HepG2 (cell line): ENCODE measurements around the gene PPP1R1B. TPM values are rescaled to one million over a fixed set of nuclear protein-coding genes. Genes with fewer than 3 reads are reported as not detected.
A peak's percentile ranks its signal among the peaks of the same experiment; 100 is the strongest.

ENCODE experiments used
- ATRX ChIP-seq: sonication (generic); formaldehyde crosslinking; IDR thresholded peaks from 2 replicates; pipeline ENCODE4 v1.4.0; 2020; ENCODE audit warnings: missing genetic modification reagents, borderline replicate concordance
- ESRRA ChIP-seq: sonication (generic); formaldehyde crosslinking; IDR thresholded peaks from 2 replicates; pipeline ENCODE4 v1.5.1; 2020; ENCODE audit warnings: mild to moderate bottlenecking, low read depth, missing genetic modification reagents
- HDAC2 ChIP-seq: sonication (generic); formaldehyde crosslinking; IDR thresholded peaks from 2 replicates; pipeline ENCODE4 v1.4.0; 2020; ENCODE audit warnings: missing genetic modification reagents
- HOXA9 ChIP-seq: sonication (generic); formaldehyde crosslinking; IDR thresholded peaks from 2 replicates; pipeline ENCODE4 v1.8.1; 2022; ENCODE audit warnings: missing genetic modification reagents, mild to moderate bottlenecking, moderate library complexity, borderline replicate concordance
- KLF11 ChIP-seq: IDR thresholded peaks from 2 replicates; pipeline ENCODE4 v1.6.1; 2016; ENCODE audit warnings: missing compliant biosample characterization
- NFATC3 ChIP-seq: sonication (generic); formaldehyde crosslinking; IDR thresholded peaks from 2 replicates; pipeline ENCODE4 v1.5.1; 2020; ENCODE audit warnings: mild to moderate bottlenecking, missing genetic modification reagents
- NFIC ChIP-seq: IDR thresholded peaks from 2 replicates; pipeline ENCODE4 v1.6.1; 2012; ENCODE audit warnings: mild to moderate bottlenecking, low read length, inconsistent platforms
- NR2F2 ChIP-seq: IDR thresholded peaks from 2 replicates; pipeline ENCODE4 v1.6.1; 2012; ENCODE audit warnings: low read depth, inconsistent platforms, borderline replicate concordance
- PAF1 ChIP-seq: IDR thresholded peaks from 2 replicates; pipeline ENCODE4 v1.6.1; 2016; ENCODE audit warnings: missing genetic modification reagents, missing compliant biosample characterization
- SALL2 ChIP-seq: sonication (generic); formaldehyde crosslinking; IDR thresholded peaks from 2 replicates; pipeline ENCODE4 v1.8.1; 2023; ENCODE audit warnings: mild to moderate bottlenecking, missing genetic modification reagents, inconsistent platforms
- SP140L ChIP-seq: sonication (generic); formaldehyde crosslinking; IDR thresholded peaks from 2 replicates; pipeline ENCODE4 v1.4.0; 2020; ENCODE audit warnings: missing genetic modification reagents, borderline replicate concordance
- SRSF9 ChIP-seq: fragments of 200-400 bp; formaldehyde crosslinking; IDR thresholded peaks from 2 replicates; pipeline ENCODE4 v1.6.1; 2018; ENCODE audit warnings: borderline replicate concordance, mild to moderate bottlenecking, low read depth, low read length; ENCODE audit not compliant: insufficient read depth, poor library complexity, severe bottlenecking
- SYNCRIP ChIP-seq: fragments of 200-400 bp; formaldehyde crosslinking; IDR thresholded peaks from 2 replicates; pipeline ENCODE4 v1.6.1; 2018; ENCODE audit warnings: mild to moderate bottlenecking, low read depth, low read length; ENCODE audit not compliant: insufficient read depth
- TCF7 ChIP-seq: sonication (generic); IDR thresholded peaks from 2 replicates; pipeline ENCODE4 v1.6.1; 2016; ENCODE audit warnings: antibody characterized with exemption, low read depth
- U2AF1 ChIP-seq: fragments of 200-400 bp; formaldehyde crosslinking; optimal IDR thresholded peaks from 2 replicates; pipeline ENCODE3; 2017; ENCODE audit warnings: mild to moderate bottlenecking, low read depth, low read length
- ZNF121 ChIP-seq: sonication (generic); formaldehyde crosslinking; IDR thresholded peaks from 2 replicates; pipeline ENCODE4 v1.5.0; 2020; ENCODE audit warnings: mild to moderate bottlenecking, missing genetic modification reagents
- ZNF138 ChIP-seq: sonication (generic); formaldehyde crosslinking; IDR thresholded peaks from 2 replicates; pipeline ENCODE4 v1.5.0; 2020; ENCODE audit warnings: mild to moderate bottlenecking, low read depth, missing genetic modification reagents
- ZNF160 ChIP-seq: sonication (generic); formaldehyde crosslinking; IDR thresholded peaks from 2 replicates; pipeline ENCODE4 v1.8.0; 2022; ENCODE audit warnings: mild to moderate bottlenecking, inconsistent platforms, missing genetic modification reagents
- ZNF296 ChIP-seq: sonication (generic); formaldehyde crosslinking; conservative IDR thresholded peaks from 2 replicates; pipeline ENCODE4 v1.5.0; 2020; ENCODE audit warnings: mild to moderate bottlenecking, missing genetic modification reagents
- ZNF335 ChIP-seq: sonication (generic); formaldehyde crosslinking; IDR thresholded peaks from 2 replicates; pipeline ENCODE4 v1.4.0; 2020; ENCODE audit warnings: missing genetic modification reagents
- ZNF432 ChIP-seq: sonication (generic); formaldehyde crosslinking; IDR thresholded peaks from 2 replicates; pipeline ENCODE4 v1.5.0; 2020; ENCODE audit warnings: missing genetic modification reagents, mild to moderate bottlenecking, borderline replicate concordance
- ZNF546 ChIP-seq: sonication (generic); formaldehyde crosslinking; conservative IDR thresholded peaks from 2 replicates; pipeline ENCODE4 v1.8.1; 2023; ENCODE audit warnings: mild to moderate bottlenecking, missing genetic modification reagents
- ZNF564 ChIP-seq: sonication (generic); formaldehyde crosslinking; IDR thresholded peaks from 2 replicates; pipeline ENCODE4 v1.8.1; 2023; ENCODE audit warnings: mild to moderate bottlenecking, missing genetic modification reagents
- ZNF607 ChIP-seq: sonication (generic); formaldehyde crosslinking; IDR thresholded peaks from 2 replicates; pipeline ENCODE4 v1.5.1; 2020; ENCODE audit warnings: missing genetic modification reagents, mild to moderate bottlenecking, borderline replicate concordance
- ZNF616 ChIP-seq: sonication (generic); formaldehyde crosslinking; IDR thresholded peaks from 2 replicates; pipeline ENCODE4 v1.5.0; 2020; ENCODE audit warnings: low read depth, mild to moderate bottlenecking, missing genetic modification reagents
- polyA plus RNA-seq, 8 experiments: library from polyadenylated mRNA; depleted of rRNA in 3 of 8; stranded (reverse) in 7 of 8; unstranded in 1 of 8; fragments of >200 nt; fragmentation: Illumina TruSeq in 4 of 8; extraction: Trizol in 4 of 8; gene quantifications; 2 replicates each; pipeline versions ENCODE4 v1.2.1 to v1.2.3, GENCODE V29; 2011 to 2016; ENCODE audit warnings: low read depth in 4 of 8, missing spikeins in 1 of 8, mixed read lengths in 1 of 8; ENCODE audit not compliant: insufficient read depth in 1 of 8
- total RNA-seq, 5 experiments: library from RNA; depleted of rRNA; stranded (reverse); fragments of >200 nt; fragmentation: Illumina TruSeq; extraction: Trizol; gene quantifications; 2 replicates each; pipeline ENCODE4 v1.2.3, GENCODE V29; 2016; ENCODE audit warnings: low read depth in 1 of 5
- TF ChIP-seq, protein P1 (sequence below): sonication (generic); formaldehyde crosslinking; IDR thresholded peaks from 2 replicates; pipeline ENCODE4 v1.5.1; 2020; ENCODE audit warnings: mild to moderate bottlenecking, moderate library complexity, missing genetic modification reagents
- TF ChIP-seq, protein P2 (sequence below): IDR thresholded peaks from 2 replicates; pipeline ENCODE4 v1.6.1; 2016; ENCODE audit warnings: mild to moderate bottlenecking, missing biosample characterization, missing genetic modification reagents
- TF ChIP-seq, protein P3 (sequence below): IDR thresholded peaks from 2 replicates; pipeline ENCODE4 v1.6.1; 2016; ENCODE audit warnings: missing biosample characterization, missing genetic modification reagents, low read depth
- TF ChIP-seq, protein P4 (sequence below): sonication (generic); formaldehyde crosslinking; IDR thresholded peaks from 2 replicates; pipeline ENCODE4 v1.5.1; 2020; ENCODE audit warnings: missing genetic modification reagents, mild to moderate bottlenecking, borderline replicate concordance

The PPP1R1B gene
- total and polyA plus RNA-seq, 2 of the 13 experiments (the other 11 are each of a cell fraction or from before 2014, with no cell fraction given): 0.08 TPM; not detected in 1

DNA sequence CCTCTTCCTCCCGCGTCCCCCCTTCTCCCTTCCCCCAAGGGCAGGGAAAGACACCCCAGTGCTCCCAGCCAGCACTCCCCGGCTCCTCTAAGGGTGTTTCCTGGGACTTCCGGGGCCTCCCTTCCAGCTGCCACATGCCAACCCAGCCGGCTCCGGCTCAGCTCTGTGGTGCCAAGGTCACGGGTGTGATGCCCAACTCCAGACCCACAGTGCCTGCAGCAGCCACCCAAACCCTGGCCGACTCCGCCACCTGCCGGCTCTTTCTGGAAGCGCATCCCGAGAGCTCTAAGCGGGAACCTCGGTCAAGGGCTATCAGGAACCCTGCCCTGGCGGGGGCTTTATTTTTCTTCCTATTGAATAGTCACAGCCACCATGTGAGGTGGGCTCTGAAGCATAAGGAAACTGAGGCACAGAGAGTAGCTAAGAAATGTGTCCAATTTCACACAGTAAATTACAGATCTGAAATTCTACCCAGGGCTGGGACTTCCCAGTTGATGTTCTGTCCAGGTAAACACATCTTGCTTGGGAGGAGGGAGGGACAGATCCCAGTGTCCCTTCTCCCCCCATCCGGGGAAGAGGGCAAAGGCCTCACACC, 3.3 kb upstream of the PPP1R1B start (continued):
- TF ChIP-seq, protein P1, sequence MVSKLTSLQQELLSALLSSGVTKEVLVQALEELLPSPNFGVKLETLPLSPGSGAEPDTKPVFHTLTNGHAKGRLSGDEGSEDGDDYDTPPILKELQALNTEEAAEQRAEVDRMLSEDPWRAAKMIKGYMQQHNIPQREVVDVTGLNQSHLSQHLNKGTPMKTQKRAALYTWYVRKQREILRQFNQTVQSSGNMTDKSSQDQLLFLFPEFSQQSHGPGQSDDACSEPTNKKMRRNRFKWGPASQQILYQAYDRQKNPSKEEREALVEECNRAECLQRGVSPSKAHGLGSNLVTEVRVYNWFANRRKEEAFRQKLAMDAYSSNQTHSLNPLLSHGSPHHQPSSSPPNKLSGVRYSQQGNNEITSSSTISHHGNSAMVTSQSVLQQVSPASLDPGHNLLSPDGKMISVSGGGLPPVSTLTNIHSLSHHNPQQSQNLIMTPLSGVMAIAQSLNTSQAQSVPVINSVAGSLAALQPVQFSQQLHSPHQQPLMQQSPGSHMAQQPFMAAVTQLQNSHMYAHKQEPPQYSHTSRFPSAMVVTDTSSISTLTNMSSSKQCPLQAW (CRISPR knock-in tag): peak; percentile 49; the same call in 1 of the 2 replicates
- TF ChIP-seq SP140L (no peak), ZNF160 (CRISPR knock-in tag) (no peak), NFIC (no peak), ZNF607 (CRISPR knock-in tag) (no peak), SALL2 (no peak), HDAC2 (no peak), ATRX (no peak), ZNF121 (CRISPR knock-in tag) (no peak), ZNF432 (CRISPR knock-in tag) (no peak), SYNCRIP (no peak), TCF7 (no peak), ZNF546 (CRISPR knock-in tag) (no peak), HOXA9 (no peak), ZNF564 (CRISPR knock-in tag) (no peak), SRSF9 (no peak), U2AF1 (no peak), ZNF335 (CRISPR knock-in tag) (peak; percentile 47; the same call in 1 of the 2 replicates), NR2F2 (no peak), NFATC3 (CRISPR knock-in tag) (no peak), ESRRA (CRISPR knock-in tag) (no peak), ZNF616 (0 out of 2 replicates have a peak, but pooled peaks have one; percentile 5), ZNF138 (CRISPR knock-in tag) (no peak), PAF1 (CRISPR knock-in tag) (no peak), ZNF296 (no peak), KLF11 (CRISPR knock-in tag) (no peak)
- TF ChIP-seq, protein P2, sequence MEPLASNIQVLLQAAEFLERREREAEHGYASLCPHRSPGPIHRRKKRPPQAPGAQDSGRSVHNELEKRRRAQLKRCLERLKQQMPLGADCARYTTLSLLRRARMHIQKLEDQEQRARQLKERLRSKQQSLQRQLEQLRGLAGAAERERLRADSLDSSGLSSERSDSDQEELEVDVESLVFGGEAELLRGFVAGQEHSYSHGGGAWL (CRISPR knock-in tag): no peak
- TF ChIP-seq, protein P3, sequence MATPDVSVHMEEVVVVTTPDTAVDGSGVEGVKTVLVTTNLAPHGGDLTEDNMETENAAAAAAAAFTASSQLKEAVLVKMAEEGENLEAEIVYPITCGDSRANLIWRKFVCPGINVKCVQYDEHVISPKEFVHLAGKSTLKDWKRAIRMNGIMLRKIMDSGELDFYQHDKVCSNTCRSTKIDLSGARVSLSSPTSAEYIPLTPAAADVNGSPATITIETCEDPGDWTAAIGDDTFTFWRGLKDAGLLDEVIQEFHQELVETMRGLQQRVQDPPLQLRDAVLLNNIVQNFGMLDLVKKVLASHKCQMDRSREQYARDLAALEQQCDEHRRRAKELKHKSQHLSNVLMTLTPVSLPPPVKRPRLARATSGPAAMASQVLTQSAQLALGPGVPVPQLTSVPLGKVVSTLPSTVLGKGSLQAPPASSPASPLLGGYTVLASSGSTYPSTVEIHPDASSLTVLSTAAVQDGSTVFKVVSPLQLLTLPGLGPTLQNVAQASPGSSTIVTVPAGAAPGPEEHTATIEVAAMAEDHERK (CRISPR knock-in tag): no peak
- TF ChIP-seq, protein P4, sequence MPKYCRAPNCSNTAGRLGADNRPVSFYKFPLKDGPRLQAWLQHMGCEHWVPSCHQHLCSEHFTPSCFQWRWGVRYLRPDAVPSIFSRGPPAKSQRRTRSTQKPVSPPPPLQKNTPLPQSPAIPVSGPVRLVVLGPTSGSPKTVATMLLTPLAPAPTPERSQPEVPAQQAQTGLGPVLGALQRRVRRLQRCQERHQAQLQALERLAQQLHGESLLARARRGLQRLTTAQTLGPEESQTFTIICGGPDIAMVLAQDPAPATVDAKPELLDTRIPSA (CRISPR knock-in tag): no peak
